Heart right ventricle (tissue), 16 donors: ENCODE measurements around the gene INPP5A. TPM values are rescaled to one million over a fixed set of nuclear protein-coding genes. Genes with fewer than 3 reads are reported as not detected.

ENCODE experiments used
- ATAC-seq, 8 donors: fragments of 200-7000 bp; cut with Tn5 transposase; one replicate each; pipeline ENCODE4 v1.9.1; 2020; ENCODE audit warnings: mild to moderate bottlenecking in 8 of 8, moderate library complexity in 8 of 8, moderate number of reproducible peaks in 1 of 8
- DNase-seq, 2 donors: peaks; one replicate each; pipeline ENCODE4 v3.0.0-alpha.2; 2020
- H3K27ac ChIP-seq, 10 donors: fragments of 200-600 bp; sonication (generic) in 2 of 10; one replicate each; pipeline versions ENCODE4 v1.5.0 to v1.8.0; 2020 to 2022; ENCODE audit warnings: mild to moderate bottlenecking in 3 of 10
- H3K27me3 ChIP-seq, 7 donors: fragments of 200-600 bp; one replicate each; pipeline ENCODE4 v1.8.0; 2021 to 2022; ENCODE audit warnings: mild to moderate bottlenecking in 2 of 7
- H3K36me3 ChIP-seq, 9 donors: fragments of 200-600 bp; sonication (generic) in 1 of 9; one replicate each; pipeline versions ENCODE4 v1.5.0 to v1.8.0; 2020 to 2022; ENCODE audit warnings: mild to moderate bottlenecking in 2 of 9
- H3K4me1 ChIP-seq, 9 donors: fragments of 200-600 bp; sonication (generic) in 1 of 9; one replicate each; pipeline versions ENCODE4 v1.5.0 to v1.8.0; 2020 to 2022; ENCODE audit warnings: mild to moderate bottlenecking in 4 of 9
- H3K4me3 ChIP-seq, 10 donors: fragments of 200-600 bp; sonication (generic) in 2 of 10; one replicate each; pipeline versions ENCODE4 v1.5.0 to v1.8.0; 2020 to 2022; ENCODE audit warnings: mild to moderate bottlenecking in 7 of 10, moderate library complexity in 2 of 10
- H3K9me3 ChIP-seq, 11 donors: fragments of 200-600 bp in 10 of 11; sonication (generic) in 2 of 11; one replicate each; pipeline versions ENCODE4 v1.5.0 to v1.8.0; 2013 to 2022; ENCODE audit warnings: mild to moderate bottlenecking in 2 of 11, control low read depth in 1 of 11, moderate library complexity in 1 of 11
- WGBS, 2 donors: extraction: QIAGEN DNeasy Blood & Tissue Kit; methylation state at CpG; one replicate each; pipeline ENCODE4 v1.1.7; 2013; ENCODE audit warnings: inconsistent platforms in 1 of 2; 5-methylcytosine and 5-hydroxymethylcytosine counted together
- intact Hi-C, 10 donors: fragments of 100-400 bp; cut with DNase I; formaldehyde crosslinking; loops; one replicate each; pipeline versions ENCODE4 v1.11.1 to v1.14.2; 2022
- polyA plus RNA-seq, 2 donors: library from polyadenylated mRNA; stranded (reverse); fragments of 200-250 nt; gene quantifications; one replicate each; pipeline ENCODE4 v1.2.3, GENCODE V29; 2013
- total RNA-seq, 10 donors: library from RNA; stranded (reverse); fragmentation: NEBNext Ultra II Directional in 3 of 10; extraction: Animal tissue kit (Norgen Biotek cat#: 25700) in 3 of 10; gene quantifications; one replicate each; pipeline versions ENCODE4 v1.2.1 to v1.2.4, GENCODE V29; 2021 to 2023
- TF ChIP-seq, protein P1 (sequence below), 9 donors: fragments of 200-600 bp; sonication (generic) in 2 of 9; IDR thresholded peaks; one replicate each; pipeline versions ENCODE4 v1.5.0 to v1.8.0; 2021 to 2022; ENCODE audit warnings: antibody characterized with exemption in 9 of 9, mild to moderate bottlenecking in 5 of 9, moderate library complexity in 1 of 9
- donor health status: Arrhythmogenic right ventricular cardiomyopathy.
- donor health status: ischemic (EF 13 %, LVEDD 7.1; RV severe dilation, severe dysfunction).
- donor health status: healthy with polysubstance abuse.
- donor health status: DM: no; HTN: yes; CAD: no.
- donor health status: DM: no; HTN: no; CAD: no.
- donor health status: ischemic (EF 25% LVEDD 6.9; RV normal size, moderate dysfunction).
- donor health status: ischemic (EF 25% LVEDD 5.7; RV mildly dilated, moderate dysfunction).
- donor health status: healthy.
- donor health status: DM: yes; HTN: yes; CAD: no.
- donor health status: Ischemic cardiomyopathy.
- donor health status: ischemic (EF 35%, LVEDD 5.7; RV mildly dilated, moderate dysfunction).
- donor health status: nonischemic (EF 11% LVEDD 7.7; RV severe dilation, severe dysfunction).
- donor health status: DM: yes; HTN: yes; CAD: no.
- donor health status: PGD.
- donor health status: ischemic (EF 29% LVEDD 5.4; RV normal size, mild dysfunction).
- donor health status: nonischemic (EF 23%, LVEDD 6.1; RV moderate dilation, normal function).

Gene INPP5A
- total and polyA plus RNA-seq, 12 donors = 30.4 to 122 (median 106) TPM

DNA sequence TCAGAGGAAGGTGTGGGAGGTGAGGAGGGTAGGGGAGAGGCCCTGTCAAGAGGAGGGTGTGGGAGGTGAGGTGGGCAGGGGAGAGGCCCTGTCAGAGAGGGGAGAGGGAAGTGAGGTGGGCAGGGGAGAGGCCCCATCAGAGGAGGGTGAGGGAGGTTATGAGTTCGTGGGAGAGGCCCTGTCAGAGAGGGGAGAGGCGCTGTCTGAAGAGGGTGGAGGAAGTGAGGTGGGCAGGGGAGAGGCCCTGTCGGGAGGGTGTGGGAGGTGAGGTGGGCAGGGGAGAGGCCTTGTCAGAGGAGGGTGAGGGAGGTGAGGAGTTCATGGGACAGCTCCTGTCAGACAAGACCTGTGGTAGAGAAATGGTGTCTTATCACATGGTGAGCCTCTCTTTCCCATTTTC is 74.4 kb downstream of the INPP5A start:
- Histone ChIP-seq H3K4me1 (peaks cover 0 to 33% (median 13%) of the 10 kb centered on the region in 9 donors), H3K27me3 (no peaks in the 10 kb centered on the region), H3K27ac (no peak overlapping the region), H3K9me3 (no peaks in the 10 kb centered on the region), H3K36me3 (peaks cover 0 to 13% (median 0%) of the 10 kb centered on the region in 9 donors), H3K4me3 (no peak overlapping the region)
- no peak for ATAC-seq
- DNase-seq = no peak
- TF ChIP-seq, protein P1, sequence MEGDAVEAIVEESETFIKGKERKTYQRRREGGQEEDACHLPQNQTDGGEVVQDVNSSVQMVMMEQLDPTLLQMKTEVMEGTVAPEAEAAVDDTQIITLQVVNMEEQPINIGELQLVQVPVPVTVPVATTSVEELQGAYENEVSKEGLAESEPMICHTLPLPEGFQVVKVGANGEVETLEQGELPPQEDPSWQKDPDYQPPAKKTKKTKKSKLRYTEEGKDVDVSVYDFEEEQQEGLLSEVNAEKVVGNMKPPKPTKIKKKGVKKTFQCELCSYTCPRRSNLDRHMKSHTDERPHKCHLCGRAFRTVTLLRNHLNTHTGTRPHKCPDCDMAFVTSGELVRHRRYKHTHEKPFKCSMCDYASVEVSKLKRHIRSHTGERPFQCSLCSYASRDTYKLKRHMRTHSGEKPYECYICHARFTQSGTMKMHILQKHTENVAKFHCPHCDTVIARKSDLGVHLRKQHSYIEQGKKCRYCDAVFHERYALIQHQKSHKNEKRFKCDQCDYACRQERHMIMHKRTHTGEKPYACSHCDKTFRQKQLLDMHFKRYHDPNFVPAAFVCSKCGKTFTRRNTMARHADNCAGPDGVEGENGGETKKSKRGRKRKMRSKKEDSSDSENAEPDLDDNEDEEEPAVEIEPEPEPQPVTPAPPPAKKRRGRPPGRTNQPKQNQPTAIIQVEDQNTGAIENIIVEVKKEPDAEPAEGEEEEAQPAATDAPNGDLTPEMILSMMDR (IDR thresholded peaks at IDR 0.05) = no peak
- 69 to 71% methylated on average over 3 of the region's 3 CpGs for WGBS, 2 donors
- intact Hi-C loops = no loop called here

DNA sequence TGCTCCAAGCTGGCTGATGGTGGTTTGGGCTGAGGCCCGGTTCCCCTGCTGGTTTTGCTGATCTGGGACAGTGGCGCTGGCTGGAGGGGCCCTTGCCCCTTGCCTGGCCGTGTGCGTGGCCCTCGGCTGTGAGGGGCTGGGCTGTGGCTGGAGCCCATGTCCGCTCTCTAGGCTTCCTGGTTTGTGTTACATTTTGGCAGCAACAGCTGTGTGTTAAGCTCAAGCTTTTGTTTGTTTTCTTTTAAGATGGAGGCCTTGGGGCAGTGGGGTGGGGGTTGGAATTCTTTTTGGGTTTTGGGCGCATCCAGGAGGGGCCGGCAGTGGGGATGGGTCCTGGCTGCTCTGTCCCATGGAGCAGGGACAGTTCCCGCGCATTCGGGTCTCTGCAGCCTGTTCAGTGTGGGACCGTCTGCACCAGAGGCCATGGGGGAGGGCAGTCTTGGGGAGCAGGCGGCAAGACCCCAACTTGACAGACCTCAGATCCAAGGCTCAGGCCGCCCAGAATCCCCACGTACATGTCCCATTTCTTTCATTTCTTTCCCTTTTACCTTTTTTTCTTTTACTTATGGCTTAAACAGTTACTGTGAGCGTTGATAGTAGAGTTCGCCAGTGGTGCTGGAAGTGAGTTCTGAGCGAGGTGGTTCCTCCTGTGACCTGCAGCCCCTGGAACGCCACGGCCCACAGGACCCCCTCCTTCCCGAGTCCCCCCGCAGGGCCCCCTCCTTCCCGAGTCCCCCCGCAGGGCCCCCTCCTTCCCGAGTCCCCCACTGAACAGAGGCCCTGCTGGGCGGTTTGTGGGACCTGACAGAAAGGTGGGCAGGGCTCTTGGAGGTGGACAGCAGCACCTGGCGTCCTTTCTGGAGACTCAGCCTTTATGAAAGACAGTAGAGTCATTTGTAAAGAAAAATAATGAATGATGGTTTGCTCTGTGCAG is 75.3 kb downstream of the INPP5A start:
- DNase-seq = no peak
- Histone ChIP-seq H3K36me3 (peaks cover 0 to 13% (median 0%) of the 10 kb centered on the region in 9 donors), H3K27me3 (no peaks in the 10 kb centered on the region), H3K9me3 (no peaks in the 10 kb centered on the region), H3K4me1 (peaks cover 0 to 31% (median 11%) of the 10 kb centered on the region in 9 donors), H3K27ac (no peak overlapping the region), H3K4me3 (no peak overlapping the region)
- intact Hi-C loops = no loop called here
- no peak for ATAC-seq
- TF ChIP-seq, protein P1 (IDR thresholded peaks at IDR 0.05) = no peak
- WGBS, 2 donors = 85 to 86% methylated on average over 27 of the region's 27 CpGs

GRCh38 chr10:132613566-132614348 is 76.2 kb downstream of the INPP5A start:
- peaks cover 0 to under 1% (median 0%) of the 10 kb centered on the region in 11 donors for H3K9me3 ChIP-seq
- WGBS, 2 donors = 94 to 96% methylated on average over 22 of the region's 22 CpGs
- H3K4me1 ChIP-seq = peaks cover 0 to 31% (median 11%) of the 10 kb centered on the region in 9 donors
- DNase-seq = no peak
- H3K27me3 ChIP-seq = no peaks in the 10 kb centered on the region
- H3K27ac ChIP-seq = no peak overlapping the region
- ATAC-seq = no peak
- peaks cover 0 to 13% (median 0%) of the 10 kb centered on the region in 9 donors for H3K36me3 ChIP-seq
- H3K4me3 ChIP-seq = no peak overlapping the region
- TF ChIP-seq, protein P1 (IDR thresholded peaks at IDR 0.05) = no peak
- intact Hi-C loops = no loop called here
